Hematopoietic multipotent progenitor cell treated with erythropoietin and hydrocortisone succinate and interleukin-3 and kit ligand, for 17 days (in vitro differentiated cells): ENCODE measurements around the gene STARD10.

Source experiments
- DNase-seq: peaks from one replicate; pipeline ENCODE4 v3.0.0-alpha.2; 2015; ENCODE audit warnings: low spot score

Gene STARD10

DNA sequence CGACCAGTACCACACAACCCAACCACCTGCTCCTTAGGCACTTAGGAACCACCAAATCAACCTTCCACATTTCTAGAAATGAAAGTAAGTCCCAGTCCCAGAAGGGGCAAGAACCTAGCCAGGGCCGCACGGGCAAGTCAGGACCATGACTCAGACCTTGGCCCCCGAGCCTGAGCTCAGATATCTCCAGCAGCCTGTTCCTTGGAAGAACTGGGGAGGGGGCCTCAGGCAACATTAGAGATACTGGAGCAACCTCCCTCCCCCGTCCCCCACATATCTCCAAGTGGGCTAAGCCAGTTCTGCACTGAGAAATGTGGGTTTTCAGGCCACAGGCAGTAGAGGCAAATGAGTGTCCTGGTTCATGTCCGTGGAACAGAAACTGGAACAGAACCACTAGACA lies 49.4 kb downstream of the STARD10 start:
- DNase-seq: no peak

DNA sequence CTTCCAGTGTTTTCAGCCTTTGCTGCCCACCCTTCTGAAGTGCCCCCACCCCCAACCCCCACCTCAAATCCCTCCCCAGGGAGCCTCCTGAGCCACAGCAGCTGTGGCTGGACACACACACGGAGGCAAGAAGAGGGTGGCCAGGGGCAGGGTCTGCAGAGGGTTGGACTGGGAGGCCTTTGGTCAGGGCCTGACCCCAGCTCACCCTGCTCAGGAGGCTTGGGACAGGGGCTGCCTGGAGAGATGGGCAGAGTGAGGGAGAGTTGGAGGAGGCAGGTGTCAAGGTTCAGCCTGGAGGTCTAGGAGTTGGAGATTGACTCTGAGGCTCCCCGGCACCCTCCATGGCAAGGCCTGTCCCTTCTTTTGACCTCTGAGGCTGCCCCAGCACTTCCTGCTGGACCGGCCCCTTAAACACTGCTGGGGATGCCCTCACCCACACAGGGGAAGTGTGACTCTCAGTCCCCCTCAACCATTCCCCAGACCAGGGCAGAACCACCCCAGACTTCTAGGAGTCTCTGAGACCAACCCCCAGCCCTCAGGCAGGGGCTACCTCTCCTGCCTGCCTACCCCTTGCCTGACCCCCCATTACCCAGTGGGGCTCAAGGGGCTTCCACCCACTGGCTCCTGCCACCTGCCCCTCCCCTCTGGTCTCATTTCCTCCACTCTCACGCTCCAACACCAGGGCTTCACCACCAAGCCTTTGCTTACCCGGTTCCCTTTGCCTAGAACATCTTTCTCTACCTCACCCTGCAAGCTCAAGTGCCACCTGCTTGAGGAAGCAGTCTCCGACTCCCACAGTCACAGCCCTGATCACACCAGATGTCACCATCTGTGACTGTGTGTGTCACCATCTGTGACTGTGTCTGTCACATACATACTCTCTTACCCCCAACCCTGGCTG lies 50.3 kb downstream of the STARD10 start:
- no peak for DNase-seq

- no peak for DNase-seq
Measured at GRCh38 chr11:72742513-72743320, 51.1 kb downstream of the STARD10 start.

- no peak for DNase-seq
Measured at GRCh38 chr11:72741849-72742512, 51.9 kb downstream of the STARD10 start.

GRCh38 chr11:72741429-72741833 lies 52.4 kb downstream of the STARD10 start:
- DNase-seq: no peak

DNA sequence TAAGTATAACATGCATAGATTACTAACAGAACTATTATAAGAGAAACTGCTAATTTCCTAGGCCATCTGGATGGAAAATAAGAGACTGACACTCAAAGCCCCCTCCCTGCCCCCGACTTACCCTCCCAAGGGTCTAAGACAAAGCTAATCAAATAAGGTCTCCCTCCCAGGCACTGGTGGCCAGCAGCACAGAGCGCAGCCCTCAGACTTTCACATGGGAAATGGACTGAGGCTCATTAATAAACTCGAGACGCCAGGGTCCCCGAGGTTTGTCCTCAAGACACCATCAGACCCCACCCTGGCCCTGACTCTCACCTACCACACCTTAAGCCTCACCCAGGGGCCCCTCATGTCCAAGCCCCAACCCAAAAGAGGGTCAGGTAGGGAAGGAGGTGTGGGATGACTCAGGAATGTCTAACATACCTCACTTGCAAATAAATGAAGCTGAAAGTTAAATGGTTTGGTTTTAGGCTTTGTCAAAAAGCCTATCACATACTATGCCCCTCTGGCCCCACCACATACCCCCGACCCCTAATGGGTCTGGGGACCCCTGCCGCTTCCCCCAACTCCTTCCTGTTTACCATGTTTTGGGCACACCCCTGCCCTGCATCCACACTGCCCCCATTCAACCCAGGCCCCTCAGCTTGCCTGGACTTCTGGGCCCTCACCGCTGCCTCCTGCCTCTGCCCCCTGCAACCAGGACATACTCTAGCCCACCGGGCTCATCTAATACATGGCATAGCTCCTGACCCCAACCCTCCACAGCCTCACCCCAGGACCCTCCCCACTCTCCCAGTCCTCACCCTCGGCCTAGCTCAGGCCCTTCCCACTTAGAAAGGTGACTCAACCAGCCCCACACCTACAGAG lies 53.1 kb downstream of the STARD10 start:
- DNase-seq: no peak

DNA sequence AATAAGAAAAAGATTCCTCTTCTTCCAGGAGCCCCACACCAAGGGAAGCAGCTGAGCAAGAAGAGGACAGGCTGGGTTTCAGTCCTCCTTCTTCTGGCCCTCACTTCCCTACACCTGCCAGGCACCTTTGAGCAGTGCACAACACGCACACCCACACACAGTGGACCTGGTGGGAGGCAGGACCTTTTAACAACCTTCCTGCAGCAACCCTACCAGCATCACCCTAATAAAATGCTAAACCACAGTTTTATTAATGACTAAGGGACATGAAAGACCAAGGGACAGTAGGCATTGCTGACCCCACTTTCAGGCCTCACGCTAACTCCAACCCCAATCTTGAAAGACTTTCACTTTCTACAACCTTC lies 53.8 kb downstream of the STARD10 start:
- no peak for DNase-seq

DNA sequence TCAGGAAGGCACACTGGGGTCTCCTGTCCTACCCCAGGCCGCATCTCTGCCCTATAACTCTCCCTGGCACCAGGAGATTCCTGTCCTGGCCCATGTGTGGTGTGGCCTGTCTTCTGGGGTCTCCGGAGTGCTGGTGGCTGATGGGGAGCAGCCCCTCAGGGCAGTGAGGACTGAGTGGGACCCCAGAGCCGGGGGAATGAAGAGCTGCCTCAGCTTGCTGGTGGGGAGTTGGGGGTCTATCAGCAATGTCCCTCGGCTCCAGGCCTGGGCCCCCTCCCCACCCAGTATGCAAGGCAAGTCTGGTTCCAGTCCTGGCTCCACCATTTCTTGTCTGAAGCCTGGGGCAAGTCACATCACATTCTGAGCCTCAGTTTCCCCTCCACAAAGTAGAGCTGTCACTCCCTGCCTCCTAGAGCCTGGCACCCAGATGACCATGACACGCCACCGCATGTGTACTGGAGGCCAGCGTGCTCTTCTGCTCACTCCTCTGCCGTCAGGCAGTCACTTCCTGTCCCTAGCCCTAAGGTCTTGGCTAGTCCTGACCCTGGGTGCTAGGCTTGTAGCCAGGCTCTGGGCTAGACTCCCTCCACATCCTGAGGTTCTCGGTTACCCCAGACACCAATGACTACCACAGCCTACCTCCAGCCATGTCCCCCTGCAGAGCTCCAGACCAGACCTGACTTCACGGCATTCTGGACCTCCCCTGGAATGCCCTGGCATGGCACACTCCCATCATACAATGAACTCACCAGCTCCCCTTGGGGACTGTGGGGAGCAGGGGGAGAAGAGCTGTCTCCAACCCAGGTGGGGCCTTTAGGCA lies 54.4 kb downstream of the STARD10 start:
- DNase-seq: no peak

GRCh38 chr11:72738199-72739141 lies 55.4 kb downstream of the STARD10 start:
- DNase-seq: no peak

DNA sequence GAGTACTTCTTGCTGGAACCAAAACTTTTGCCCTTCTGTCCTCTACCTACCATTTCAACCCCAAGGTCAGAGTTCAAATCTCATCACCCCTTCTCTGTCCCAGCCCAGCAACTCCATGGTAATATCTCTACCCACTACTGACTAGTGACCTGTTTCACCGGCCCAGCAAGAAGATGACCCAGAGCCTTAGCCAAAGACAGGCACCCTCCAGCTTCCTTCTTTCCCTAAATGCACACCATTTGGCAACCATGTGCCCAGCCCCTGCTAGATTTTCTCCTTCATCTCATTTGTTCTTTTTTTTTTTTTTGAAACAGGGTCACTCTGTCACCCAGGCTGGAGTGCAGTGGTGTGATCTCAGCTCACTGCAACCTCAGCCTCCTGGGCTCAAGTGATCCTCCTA lies 56.5 kb downstream of the STARD10 start:
- DNase-seq: no peak

DNA sequence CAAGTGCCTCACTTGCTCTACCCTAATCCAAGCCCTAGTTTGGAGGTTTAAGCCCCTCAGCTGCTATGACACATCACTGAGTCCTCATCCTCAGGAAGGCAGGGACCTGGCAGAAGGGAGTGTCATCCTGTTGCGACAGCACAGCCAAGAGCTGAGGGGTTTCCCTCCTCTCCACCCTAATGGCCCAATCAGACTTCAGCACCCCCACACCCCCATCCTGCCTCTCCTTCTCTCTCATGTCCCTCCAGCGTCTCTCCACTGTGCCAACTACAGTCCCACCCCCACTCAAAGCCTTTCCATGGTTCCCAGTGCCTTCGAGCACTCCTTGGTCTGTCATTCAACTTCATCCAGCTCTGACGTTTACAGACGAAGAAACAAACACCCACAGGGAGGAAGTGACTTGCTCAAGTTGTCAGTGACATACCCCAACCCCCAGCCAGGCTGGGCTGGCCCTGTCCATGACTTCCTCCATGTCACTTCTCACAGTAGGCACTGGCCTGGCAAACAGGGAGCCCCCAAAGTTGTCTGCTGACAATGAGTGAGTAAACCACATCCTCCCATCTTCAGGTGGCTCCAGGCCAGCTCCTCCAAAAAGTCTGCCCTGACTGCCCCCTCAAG lies 57.3 kb downstream of the STARD10 start:
- no peak for DNase-seq

- no peak for DNase-seq
Measured at GRCh38 chr11:72735495-72736027, 58.3 kb downstream of the STARD10 start.

- DNase-seq: no peak
Measured at GRCh38 chr11:72732329-72732728, 61.5 kb downstream of the STARD10 start.

DNA sequence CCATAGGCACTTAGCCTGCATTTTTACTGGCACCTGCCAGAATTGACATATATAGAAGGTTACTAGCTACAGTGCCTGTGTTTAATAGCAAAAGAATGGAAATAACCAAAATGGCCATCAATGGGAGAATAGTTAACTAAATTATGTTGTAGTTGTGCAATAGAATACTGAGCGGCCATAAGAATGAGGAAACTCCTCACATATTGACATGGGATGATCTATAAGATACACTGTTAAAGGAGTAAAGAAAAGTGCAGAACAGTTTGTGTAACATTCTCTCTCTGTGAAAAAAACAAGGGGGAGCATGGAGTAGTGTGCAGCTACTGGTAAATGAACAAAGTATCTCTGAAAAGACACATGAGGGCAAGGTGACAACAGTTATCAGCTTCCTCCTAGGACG lies 63.1 kb downstream of the STARD10 start:
- DNase-seq: no peak

GRCh38 chr11:72730243-72730642 lies 63.6 kb downstream of the STARD10 start:
- DNase-seq: no peak

DNA sequence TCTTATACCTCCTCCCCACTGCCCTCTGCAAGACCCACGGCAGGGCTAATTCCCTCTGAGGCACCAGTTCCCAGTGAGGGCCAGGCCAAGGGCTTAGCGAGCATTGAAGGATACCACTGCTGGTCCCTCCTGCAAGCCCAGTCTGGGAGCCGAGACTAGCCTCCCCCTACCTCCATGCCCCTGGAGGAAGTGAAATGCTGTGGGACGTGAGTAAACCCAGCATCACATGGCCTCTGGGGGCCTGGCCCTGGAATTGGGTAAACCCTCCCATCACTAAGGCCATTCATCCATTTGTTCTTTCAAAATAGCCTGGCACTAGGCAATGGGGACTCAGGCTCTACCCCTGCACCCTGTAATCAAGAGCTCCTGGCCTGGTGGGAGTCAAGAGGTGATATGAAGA lies 66.3 kb downstream of the STARD10 start:
- DNase-seq: no peak

DNA sequence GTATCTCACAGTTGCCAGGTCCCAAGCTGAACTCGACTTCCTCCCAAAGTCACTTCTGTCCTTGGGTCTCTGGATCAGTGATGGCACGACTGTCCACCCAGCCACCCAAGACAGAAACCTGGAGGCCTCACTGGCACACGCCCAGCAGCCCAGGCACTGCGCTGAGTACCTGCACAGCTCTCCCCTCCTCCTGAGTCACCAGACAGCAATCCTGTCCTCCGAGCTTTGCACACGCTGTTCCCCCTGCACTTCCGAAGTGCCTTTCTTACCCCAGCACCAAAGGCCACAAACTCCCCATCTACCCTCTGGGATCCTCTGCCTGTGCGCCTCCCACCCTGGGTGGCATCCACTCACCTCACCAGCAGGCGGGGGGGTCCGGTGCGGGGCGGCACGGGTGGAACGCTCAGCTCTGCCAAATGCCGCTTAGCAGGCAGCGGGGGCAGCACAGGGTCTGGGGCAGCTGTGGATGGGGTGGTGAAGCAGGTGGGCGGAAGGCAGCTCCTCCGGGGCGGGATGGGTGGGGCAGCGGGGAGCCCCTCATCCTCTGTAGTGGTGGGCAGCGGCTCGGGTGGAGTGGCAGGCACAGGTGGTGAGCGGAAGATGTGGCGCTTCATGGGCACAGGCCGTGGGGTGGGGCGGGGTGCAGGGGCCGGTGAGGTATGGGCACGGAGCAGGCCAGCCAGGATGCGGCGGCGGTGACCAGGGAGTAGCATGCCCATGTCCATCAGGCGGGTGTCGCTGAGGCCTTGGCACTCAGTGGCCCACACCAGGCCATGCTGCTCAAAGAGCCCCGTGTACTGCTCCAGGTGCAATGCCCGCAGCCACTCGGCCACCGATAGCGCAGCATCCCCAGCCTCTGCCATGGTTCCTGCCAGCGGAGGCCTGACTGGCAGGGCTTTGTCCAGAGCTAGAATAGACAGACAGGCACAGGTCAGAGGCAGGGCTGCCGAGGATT lies 67.3 kb downstream of the STARD10 start:
- DNase-seq: no peak

DNA sequence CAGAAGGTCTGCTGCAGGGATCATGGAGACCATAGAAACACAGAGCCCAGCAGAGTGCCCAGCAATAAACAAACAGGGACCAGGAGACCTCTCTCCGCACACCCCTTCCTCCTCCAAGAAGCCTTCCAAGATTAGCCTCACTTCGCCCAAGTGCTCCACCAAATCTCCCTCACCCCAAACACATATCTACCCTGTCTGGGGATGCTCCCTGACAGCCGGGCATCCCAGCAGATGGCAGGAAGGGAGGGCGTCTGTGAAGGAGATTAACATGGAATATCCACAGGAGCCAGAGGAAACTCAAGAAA lies 68.2 kb downstream of the STARD10 start:
- no peak for DNase-seq
